Fibroblast of villous mesenchyme (primary cell): ENCODE data around the gene CSF2. TPM values are rescaled to one million over a fixed set of nuclear protein-coding genes. Genes with fewer than 3 reads are reported as not detected.

Source experiments
- DNase-seq: peaks from one replicate; pipeline ENCODE4 v3.0.0-alpha.2; 2010; ENCODE audit warnings: low read depth
- H3K4me3 ChIP-seq: 2 replicates; pipeline ENCODE4 v1.5.1; 2011; ENCODE audit warnings: low read depth, mild to moderate bottlenecking, low read length
- total RNA-seq: library from RNA; depleted of rRNA; stranded (reverse); fragments of >200 nt; gene quantifications from 2 replicates; pipeline ENCODE4 v1.2.3, GENCODE V29; 2012
- TF ChIP-seq, protein P1 (sequence below): IDR thresholded peaks from 2 replicates; pipeline ENCODE4 v1.5.1; 2012; ENCODE audit warnings: low read depth, mild to moderate bottlenecking, low read length; ENCODE audit not compliant: insufficient read depth

CSF2 gene
- total RNA-seq, 1 donor = 0.43 TPM

DNA sequence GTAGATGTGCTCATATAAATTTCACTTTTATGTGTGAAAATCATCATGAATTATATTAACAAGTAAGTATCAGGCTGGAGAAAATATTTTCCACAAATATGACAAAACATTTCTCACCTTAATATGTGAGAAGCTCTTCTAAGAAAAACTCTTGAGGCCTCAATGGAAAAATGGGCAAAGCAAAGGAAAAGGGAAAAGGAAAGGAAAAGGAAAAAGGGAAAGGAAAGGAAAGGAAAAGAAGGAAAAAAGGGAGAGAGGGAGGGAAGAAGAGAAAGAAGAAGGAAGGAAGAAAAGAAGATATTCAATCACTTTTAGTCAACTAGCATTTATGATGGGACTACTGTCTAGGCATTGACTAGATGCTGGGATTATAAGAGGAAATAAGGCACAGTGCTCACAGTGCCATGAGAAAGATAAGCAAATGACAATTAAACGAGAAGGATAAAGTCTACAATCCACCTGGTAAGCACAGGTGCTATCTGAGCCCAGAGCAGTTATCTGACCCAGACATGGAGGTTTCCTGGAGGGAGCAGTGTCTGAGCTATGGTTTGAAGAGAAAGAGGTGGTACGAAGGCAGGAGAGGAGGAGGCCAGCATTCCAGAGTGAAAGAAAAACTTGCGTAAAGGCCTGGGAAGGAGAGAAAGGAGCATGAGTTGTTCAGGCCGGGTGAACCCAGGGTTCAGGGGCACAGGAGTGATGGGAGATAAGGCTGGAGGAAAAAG lies 43.8 kb upstream of the CSF2 start:
- H3K4me3 ChIP-seq = no peak overlapping the region
- TF ChIP-seq, protein P1, sequence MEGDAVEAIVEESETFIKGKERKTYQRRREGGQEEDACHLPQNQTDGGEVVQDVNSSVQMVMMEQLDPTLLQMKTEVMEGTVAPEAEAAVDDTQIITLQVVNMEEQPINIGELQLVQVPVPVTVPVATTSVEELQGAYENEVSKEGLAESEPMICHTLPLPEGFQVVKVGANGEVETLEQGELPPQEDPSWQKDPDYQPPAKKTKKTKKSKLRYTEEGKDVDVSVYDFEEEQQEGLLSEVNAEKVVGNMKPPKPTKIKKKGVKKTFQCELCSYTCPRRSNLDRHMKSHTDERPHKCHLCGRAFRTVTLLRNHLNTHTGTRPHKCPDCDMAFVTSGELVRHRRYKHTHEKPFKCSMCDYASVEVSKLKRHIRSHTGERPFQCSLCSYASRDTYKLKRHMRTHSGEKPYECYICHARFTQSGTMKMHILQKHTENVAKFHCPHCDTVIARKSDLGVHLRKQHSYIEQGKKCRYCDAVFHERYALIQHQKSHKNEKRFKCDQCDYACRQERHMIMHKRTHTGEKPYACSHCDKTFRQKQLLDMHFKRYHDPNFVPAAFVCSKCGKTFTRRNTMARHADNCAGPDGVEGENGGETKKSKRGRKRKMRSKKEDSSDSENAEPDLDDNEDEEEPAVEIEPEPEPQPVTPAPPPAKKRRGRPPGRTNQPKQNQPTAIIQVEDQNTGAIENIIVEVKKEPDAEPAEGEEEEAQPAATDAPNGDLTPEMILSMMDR = no peak
- DNase-seq = no peak

DNA sequence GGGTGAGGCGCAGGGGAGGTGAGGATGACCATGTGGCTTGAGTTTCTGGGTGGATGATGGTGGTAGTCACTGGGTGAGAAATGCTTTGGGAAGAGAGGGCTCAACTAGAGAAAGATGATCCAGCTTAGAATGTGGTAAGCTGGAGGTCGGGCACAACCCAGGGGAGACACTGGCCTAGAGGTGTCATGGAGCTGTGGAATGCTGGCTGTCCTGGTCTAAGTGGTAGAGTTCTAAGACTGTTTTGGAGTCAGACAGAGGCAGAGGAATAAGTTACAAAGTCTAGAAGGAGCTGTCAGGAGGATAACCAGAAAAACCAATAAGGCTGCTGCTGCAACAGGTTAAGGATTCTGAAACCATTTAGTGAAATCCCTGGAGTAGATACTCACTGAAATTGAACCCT lies 43.0 kb upstream of the CSF2 start:
- H3K4me3 ChIP-seq = no peak overlapping the region
- TF ChIP-seq, protein P1 = no peak
- no peak for DNase-seq

DNA sequence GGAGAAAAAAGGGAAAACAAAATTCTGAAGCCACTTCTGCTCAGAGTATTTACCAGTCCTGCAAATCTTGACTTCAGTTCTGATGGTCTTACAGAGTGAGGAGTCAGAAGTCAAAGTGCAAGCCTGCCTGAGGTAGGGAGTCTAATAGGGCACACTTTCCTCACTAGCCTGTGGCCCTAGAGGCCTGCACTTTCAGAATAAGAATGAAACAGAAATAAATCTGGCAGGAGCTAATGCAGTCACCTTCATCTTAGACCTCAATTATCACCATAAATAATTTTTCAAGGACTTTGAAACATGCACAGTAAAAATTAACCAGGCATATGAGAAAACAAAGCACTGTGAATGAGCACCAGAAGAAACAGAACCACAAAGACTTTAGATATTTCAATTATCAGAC lies 41.4 kb upstream of the CSF2 start:
- no peak for DNase-seq
- no peak overlapping the region for H3K4me3 ChIP-seq
- TF ChIP-seq, protein P1 = no peak

DNA sequence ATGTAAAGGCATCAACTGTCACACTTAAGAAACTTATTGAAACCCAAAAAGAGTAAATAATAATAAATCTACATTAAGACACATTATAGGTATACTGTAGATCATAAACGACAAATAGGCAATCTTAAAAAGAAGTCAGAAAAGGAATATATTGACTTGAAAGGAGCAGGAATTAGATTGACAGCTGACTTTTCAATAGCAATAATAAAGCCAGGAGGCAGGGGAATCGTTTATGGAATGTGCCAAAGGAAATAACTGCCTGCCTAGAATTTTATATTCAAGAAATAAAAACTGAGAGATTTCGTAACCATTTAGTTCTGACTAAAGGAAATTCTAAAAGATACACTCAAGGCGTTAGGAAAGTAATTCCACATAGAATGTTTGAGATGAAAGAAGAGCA lies 40.5 kb upstream of the CSF2 start:
- TF ChIP-seq, protein P1 = no peak
- DNase-seq = no peak
- H3K4me3 ChIP-seq = no peak overlapping the region

DNA sequence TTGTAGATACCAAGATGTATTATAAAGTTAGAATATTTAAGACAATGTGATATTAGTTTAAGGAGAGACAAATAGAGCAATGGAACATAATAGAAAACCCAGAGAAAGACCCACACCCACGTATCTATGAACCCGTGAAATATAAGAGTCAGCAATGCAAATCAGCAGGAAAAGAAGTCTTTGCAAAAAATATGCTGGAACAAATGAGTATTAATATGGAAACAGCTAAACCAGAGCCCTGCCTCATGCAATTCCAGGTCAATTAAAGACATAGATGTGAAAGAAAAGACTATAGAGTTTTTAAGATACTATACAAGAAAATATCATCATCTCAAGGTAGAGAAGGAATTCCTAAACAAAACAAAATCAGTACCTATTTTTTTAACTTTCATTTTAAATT lies 36.2 kb upstream of the CSF2 start:
- no peak for DNase-seq
- TF ChIP-seq, protein P1 = no peak
- H3K4me3 ChIP-seq = no peak overlapping the region

DNA sequence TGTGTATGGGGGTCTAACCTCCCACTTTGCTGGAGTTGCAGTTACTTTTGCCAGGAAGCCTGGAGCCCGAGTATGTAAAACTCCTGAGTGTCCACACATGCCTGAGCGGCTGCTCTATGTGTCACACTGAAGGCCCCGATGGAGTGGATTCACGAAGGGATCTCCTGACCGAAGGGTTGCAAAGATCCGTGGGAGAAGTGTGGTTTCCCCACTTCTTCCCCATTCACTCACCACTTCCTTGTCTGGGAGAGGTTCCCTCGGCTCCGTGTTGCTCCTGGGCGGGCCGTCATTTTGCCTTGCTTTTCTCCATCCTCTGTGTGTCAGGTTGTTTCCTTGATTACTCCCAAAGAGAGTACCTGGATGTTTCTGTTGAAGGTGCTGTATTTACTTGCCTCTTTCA lies 29.4 kb upstream of the CSF2 start:
- TF ChIP-seq, protein P1 = no peak
- DNase-seq = no peak
- no peak overlapping the region for H3K4me3 ChIP-seq

DNA sequence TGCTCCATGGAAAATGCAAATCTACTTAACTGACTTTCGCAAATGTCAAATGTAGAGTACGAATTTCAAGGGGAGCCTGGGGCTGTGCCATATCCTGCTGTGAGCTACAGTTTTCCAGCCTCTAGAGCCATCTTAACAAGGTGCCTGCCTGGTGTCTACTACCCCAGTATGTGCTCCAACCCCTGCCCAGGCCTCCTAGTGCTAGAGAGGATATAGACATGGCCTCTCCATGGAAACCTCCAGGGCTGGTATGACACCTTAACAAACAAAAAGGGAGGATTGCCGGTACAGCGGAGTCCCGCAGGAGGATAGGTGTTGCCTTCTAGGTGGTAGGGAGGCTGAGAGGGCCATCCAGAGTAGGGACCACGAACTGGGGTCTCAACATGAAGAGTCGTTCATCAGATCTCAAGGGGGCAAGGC lies 26.7 kb upstream of the CSF2 start:
- DNase-seq = no peak
- TF ChIP-seq, protein P1 = no peak
- H3K4me3 ChIP-seq = no peak overlapping the region
